Mesendoderm (in vitro differentiated cells): ENCODE results near the gene C11orf24.

Source experiments
- DNase-seq: peaks from one replicate; pipeline ENCODE4 v3.0.0; 2013
- H2AK5ac ChIP-seq: 2 replicates; pipeline ENCODE4 v1.6.1; 2013; ENCODE audit warnings: low read length, inconsistent platforms
- H2BK120ac ChIP-seq: 2 replicates; pipeline ENCODE4 v1.6.1; 2013; ENCODE audit warnings: low read depth, mild to moderate bottlenecking, low read length, moderate library complexity, mixed read lengths
- H2BK15ac ChIP-seq: replicated peaks from 2 replicates; pipeline ENCODE4 v1.6.1; 2013; ENCODE audit warnings: low read depth, mild to moderate bottlenecking, moderate library complexity
- H2BK5ac ChIP-seq: 2 replicates; pipeline ENCODE4 v1.6.1; 2013; ENCODE audit warnings: low read length, inconsistent platforms
- H3K18ac ChIP-seq: 2 replicates; pipeline ENCODE4 v1.6.1; 2013; ENCODE audit warnings: mild to moderate bottlenecking, low read length, mixed read lengths
- H3K23ac ChIP-seq: one replicate; pipeline ENCODE4 v1.6.1; 2013; ENCODE audit warnings: low read length
- H3K27ac ChIP-seq: 2 replicates; pipeline ENCODE4 v1.5.1; 2013; ENCODE audit warnings: low read depth, mild to moderate bottlenecking, inconsistent platforms, low read length, moderate library complexity
- H3K27me3 ChIP-seq: 2 replicates; pipeline ENCODE4 v1.6.1; 2013; ENCODE audit warnings: low read length, control low read depth, mild to moderate bottlenecking, inconsistent platforms; ENCODE audit not compliant: insufficient read depth, poor library complexity
- H3K36me3 ChIP-seq: 2 replicates; pipeline ENCODE4 v1.6.1; 2013; ENCODE audit warnings: low read length, inconsistent platforms; ENCODE audit not compliant: control insufficient read depth, insufficient read depth
- H3K4ac ChIP-seq: one replicate; pipeline ENCODE4 v1.6.1; 2013; ENCODE audit warnings: low read depth, mild to moderate bottlenecking, low read length, moderate library complexity
- H3K4me1 ChIP-seq: 2 replicates; pipeline ENCODE4 v1.6.1; 2013; ENCODE audit warnings: low read depth, low read length, inconsistent platforms; ENCODE audit not compliant: control insufficient read depth
- H3K4me2 ChIP-seq: 2 replicates; pipeline ENCODE4 v1.6.1; 2013; ENCODE audit warnings: low read length
- H3K4me3 ChIP-seq: 2 replicates; pipeline ENCODE4 v1.5.1; 2013; ENCODE audit warnings: mild to moderate bottlenecking, low read length
- H3K56ac ChIP-seq: one replicate; pipeline ENCODE4 v1.6.1; 2013; ENCODE audit warnings: low read length
- H3K79me1 ChIP-seq: 2 replicates; pipeline ENCODE4 v1.6.1; 2013; ENCODE audit warnings: low read length, inconsistent platforms
- H3K79me2 ChIP-seq: 2 replicates; pipeline ENCODE4 v1.6.1; 2013; ENCODE audit warnings: mild to moderate bottlenecking, low read length; ENCODE audit not compliant: control insufficient read depth, insufficient read depth
- H3K9ac ChIP-seq: 2 replicates; pipeline ENCODE4 v1.6.1; 2013; ENCODE audit warnings: low read length, inconsistent platforms
- H4K5ac ChIP-seq: one replicate; pipeline ENCODE4 v1.6.1; 2013; ENCODE audit warnings: low read length
- H4K8ac ChIP-seq: one replicate; pipeline ENCODE4 v1.6.1; 2013; ENCODE audit warnings: low read depth, mild to moderate bottlenecking, control low read depth, low read length, moderate library complexity
- WGBS: extraction: QIAGEN DNeasy Blood & Tissue Kit; methylation state at CpG from one replicate; pipeline ENCODE4 v1.1.7; 2013; ENCODE audit warnings: low lambda C conversion rate, missing lambda C conversion rate; ENCODE audit not compliant: insufficient coverage; ENCODE audit errors: extremely low coverage; 5-methylcytosine and 5-hydroxymethylcytosine counted together

C11orf24 gene

DNA sequence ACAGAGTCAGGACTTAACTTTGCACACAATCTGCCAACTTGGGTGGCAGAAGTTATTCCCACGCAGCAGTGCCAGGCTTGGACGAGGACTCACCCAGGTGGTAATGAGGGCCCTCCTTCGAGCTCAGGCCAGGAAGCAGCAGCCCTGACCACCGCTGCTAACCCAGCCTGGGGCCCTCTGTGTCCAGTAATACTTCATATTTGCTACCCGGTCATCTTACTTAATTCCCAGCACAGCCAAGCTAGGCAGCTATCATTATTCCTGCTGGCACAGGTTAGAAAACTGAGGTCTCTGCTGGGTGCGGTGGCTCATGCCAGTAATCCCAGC lies 25.2 kb upstream of the C11orf24 start:
- Histone ChIP-seq H3K56ac (no peak overlapping the region), H2BK5ac (no peak overlapping the region), H3K9ac (no peak overlapping the region), H3K23ac (no peak overlapping the region), H4K5ac (no peak overlapping the region), H3K27me3 (no peaks in the 10 kb centered on the region), H4K8ac (no peak overlapping the region), H3K36me3 (no peaks in the 10 kb centered on the region), H3K79me2 (no peaks in the 10 kb centered on the region), H2BK120ac (no peak overlapping the region), H3K4me3 (no peak overlapping the region), H3K4ac (no peak overlapping the region), H3K79me1 (no peaks in the 10 kb centered on the region), H3K27ac (no peak overlapping the region), H3K4me1 (no peaks in the 10 kb centered on the region), H3K18ac (no peak overlapping the region), H3K4me2 (no peak overlapping the region), H2AK5ac (no peak overlapping the region), H2BK15ac (no peak overlapping the region)
- WGBS, result no CpG with 5 or more reads among the region's 6 CpGs
- no peak for DNase-seq

DNA sequence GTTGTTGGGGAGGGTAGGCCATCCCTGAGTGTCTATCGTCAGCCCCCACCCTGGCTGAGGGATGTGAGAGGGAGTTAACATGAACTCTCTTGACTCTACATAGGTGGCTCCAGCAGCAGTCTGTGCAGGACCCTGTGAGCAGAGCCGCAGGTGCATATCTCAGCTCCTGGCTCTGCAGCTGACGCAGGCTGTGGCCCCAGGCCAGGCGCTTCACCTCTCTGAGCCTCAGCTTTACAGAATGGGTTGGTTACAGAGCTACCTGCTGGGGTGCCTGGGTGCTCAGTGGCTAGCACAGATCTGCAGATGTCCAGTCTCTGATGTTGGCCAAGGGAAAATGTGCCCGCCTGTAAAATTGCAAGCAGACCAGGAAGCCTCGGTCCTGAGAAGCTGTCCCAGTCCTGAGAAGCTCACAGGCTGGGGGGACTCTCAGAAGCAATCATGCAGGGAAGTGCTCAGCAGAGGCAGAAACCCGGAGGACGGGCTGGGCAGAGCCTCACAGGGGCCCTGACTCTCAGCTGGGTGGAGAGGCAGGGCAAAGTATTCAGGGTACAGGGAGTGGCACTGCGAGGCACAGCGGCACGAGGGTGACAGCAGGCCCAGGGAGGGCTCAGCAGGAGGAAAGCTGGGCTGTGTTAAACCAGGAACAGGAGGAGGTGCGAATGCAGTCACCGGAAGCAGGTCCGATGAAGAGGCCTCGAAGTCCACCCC lies 24.7 kb upstream of the C11orf24 start:
- no peak for DNase-seq
- H4K8ac ChIP-seq, result no peak overlapping the region

DNA sequence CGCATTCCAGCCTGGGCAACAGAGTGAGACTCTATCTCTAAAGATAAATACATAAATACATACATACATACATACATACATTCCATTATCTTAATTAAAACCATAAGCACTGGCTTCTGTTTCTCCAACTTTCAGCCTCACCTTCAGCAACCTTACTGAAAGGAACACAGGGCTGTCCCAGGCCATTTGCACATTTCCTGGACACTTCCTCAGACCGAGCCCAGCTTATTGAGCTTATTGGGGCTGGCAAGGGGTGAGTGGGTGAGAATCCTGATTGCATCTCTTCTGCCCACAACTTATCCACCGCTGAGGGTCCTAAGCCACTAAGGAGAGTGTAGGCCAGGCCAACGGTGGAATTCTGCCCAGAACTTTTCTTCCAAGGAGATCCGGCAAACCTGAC lies 24.2 kb upstream of the C11orf24 start:
- WGBS, result no CpG with 5 or more reads among the region's 5 CpGs
- no peaks in the 10 kb centered on the region for H3K79me1 ChIP-seq

More for the DNA sequence above, 24.7 kb upstream of the C11orf24 start:
- Histone ChIP-seq H3K4me3 (no peak overlapping the region), H2BK5ac (no peak overlapping the region), H4K5ac (no peak overlapping the region), H3K4me2 (no peak overlapping the region), H3K9ac (no peak overlapping the region), H3K4me1 (no peaks in the 10 kb centered on the region), H3K27ac (no peak overlapping the region), H3K27me3 (no peaks in the 10 kb centered on the region), H3K79me1 (no peaks in the 10 kb centered on the region), H3K18ac (no peak overlapping the region), H3K36me3 (no peaks in the 10 kb centered on the region), H3K4ac (no peak overlapping the region), H2BK15ac (no peak overlapping the region), H3K56ac (no peak overlapping the region), H3K23ac (no peak overlapping the region), H2BK120ac (no peak overlapping the region), H3K79me2 (no peaks in the 10 kb centered on the region), H2AK5ac (no peak overlapping the region)
- no CpG with 5 or more reads among the region's 15 CpGs for WGBS

DNA sequence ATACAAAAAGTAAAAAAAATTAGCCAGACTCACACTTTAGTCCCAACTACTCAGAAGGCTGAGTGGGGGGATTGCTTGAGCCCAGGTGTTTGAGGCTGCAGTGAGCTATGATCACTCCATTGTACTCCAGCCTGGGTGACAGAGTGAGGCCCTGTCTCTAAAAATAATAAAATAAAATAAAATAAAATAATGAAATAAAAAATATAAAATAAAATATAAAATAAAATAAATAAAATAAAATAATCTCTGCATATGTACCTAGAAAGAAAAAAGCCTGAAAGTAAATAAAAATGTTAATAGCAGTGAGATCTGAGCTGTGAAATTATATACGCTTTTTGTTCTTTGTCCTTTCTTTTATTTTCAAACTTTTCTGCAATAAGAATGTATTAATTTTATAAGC lies 23.5 kb upstream of the C11orf24 start:
- Histone ChIP-seq H4K8ac (no peak overlapping the region), H3K23ac (no peak overlapping the region), H3K9ac (no peak overlapping the region), H3K56ac (no peak overlapping the region), H3K18ac (no peak overlapping the region), H2BK120ac (no peak overlapping the region), H3K4ac (no peak overlapping the region), H3K79me2 (no peaks in the 10 kb centered on the region), H3K4me1 (no peaks in the 10 kb centered on the region), H3K27ac (no peak overlapping the region), H2AK5ac (no peak overlapping the region), H4K5ac (no peak overlapping the region), H3K27me3 (no peaks in the 10 kb centered on the region), H3K4me2 (no peak overlapping the region), H2BK5ac (no peak overlapping the region), H3K36me3 (no peaks in the 10 kb centered on the region), H2BK15ac (no peak overlapping the region), H3K4me3 (no peak overlapping the region), H3K79me1 (no peaks in the 10 kb centered on the region)
- WGBS, result no CpG with 5 or more reads among the region's 1 CpG
- no peak for DNase-seq

More for the DNA sequence above, 24.2 kb upstream of the C11orf24 start:
- H2BK120ac ChIP-seq, result no peak overlapping the region
- no peaks in the 10 kb centered on the region for H3K36me3 ChIP-seq
- H3K79me2 ChIP-seq, result no peaks in the 10 kb centered on the region
- H3K56ac ChIP-seq, result no peak overlapping the region
- no peak overlapping the region for H3K27ac ChIP-seq
- no peak overlapping the region for H4K8ac ChIP-seq
- H3K27me3 ChIP-seq, result no peaks in the 10 kb centered on the region
- no peak overlapping the region for H3K4me2 ChIP-seq
- H3K18ac ChIP-seq, result no peak overlapping the region
- H3K4ac ChIP-seq, result no peak overlapping the region
- H3K4me3 ChIP-seq, result no peak overlapping the region
- H3K9ac ChIP-seq, result no peak overlapping the region
- H2AK5ac ChIP-seq, result no peak overlapping the region
- no peak for DNase-seq
- H4K5ac ChIP-seq, result no peak overlapping the region
- no peak overlapping the region for H3K23ac ChIP-seq
- H2BK5ac ChIP-seq, result no peak overlapping the region
- H3K4me1 ChIP-seq, result no peaks in the 10 kb centered on the region
- no peak overlapping the region for H2BK15ac ChIP-seq

DNA sequence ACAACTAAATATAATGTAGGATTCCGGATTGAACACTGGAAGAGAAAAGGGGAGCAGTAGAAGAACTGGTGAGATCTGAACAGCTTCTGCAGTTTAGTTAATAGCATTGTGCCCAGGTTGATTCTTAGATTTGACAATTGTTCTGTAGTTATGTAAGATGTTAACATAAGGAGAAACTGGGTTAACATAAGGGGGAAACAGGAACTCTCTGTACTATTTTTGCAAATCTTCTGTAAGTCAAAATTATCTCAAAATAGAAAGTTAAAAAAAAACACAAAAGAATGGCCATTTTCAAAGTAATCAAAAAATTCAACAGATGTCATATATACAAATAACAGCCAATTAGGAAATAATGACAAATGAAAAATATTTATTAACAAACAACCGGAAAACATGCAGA lies 21.9 kb upstream of the C11orf24 start:
- Histone ChIP-seq H3K4me3 (no peak overlapping the region), H3K27ac (no peak overlapping the region)
- WGBS, result no CpG with 5 or more reads among the region's 2 CpGs

DNA sequence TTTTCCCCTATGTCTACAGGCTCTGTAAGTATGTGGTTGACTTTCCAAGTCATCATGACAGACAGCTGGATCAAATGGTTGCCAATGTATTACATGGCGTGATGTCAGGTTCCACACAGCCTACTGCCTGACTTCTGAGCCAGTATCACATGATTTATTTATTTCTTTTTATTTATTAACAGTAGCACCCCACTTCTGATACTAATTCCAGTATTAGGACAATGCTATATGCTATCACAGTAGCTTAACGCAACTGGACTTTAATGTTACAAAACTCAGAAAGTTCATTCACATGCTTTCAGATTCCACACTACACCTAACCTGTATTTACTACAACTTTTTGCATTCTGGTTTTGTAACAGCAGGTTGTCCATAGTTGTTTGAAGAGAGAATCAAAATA lies 17.7 kb upstream of the C11orf24 start:
- Histone ChIP-seq H3K18ac (no peak overlapping the region), H3K9ac (no peak overlapping the region), H3K4me1 (no peaks in the 10 kb centered on the region), H3K79me2 (no peaks in the 10 kb centered on the region), H3K4me3 (no peak overlapping the region), H4K8ac (no peak overlapping the region), H3K27me3 (no peaks in the 10 kb centered on the region), H3K27ac (no peak overlapping the region), H2BK15ac (no peak overlapping the region), H2BK5ac (no peak overlapping the region), H2AK5ac (no peak overlapping the region), H3K23ac (no peak overlapping the region), H4K5ac (no peak overlapping the region), H3K79me1 (no peaks in the 10 kb centered on the region), H2BK120ac (no peak overlapping the region), H3K56ac (no peak overlapping the region), H3K4ac (no peak overlapping the region), H3K4me2 (no peak overlapping the region), H3K36me3 (no peaks in the 10 kb centered on the region)
- DNase-seq, result no peak
- no CpG with 5 or more reads among the region's 2 CpGs for WGBS

More for the DNA sequence above, 21.9 kb upstream of the C11orf24 start:
- Histone ChIP-seq H2BK120ac (no peak overlapping the region), H3K4me1 (no peaks in the 10 kb centered on the region), H2BK5ac (no peak overlapping the region), H4K8ac (no peak overlapping the region), H4K5ac (no peak overlapping the region), H3K27me3 (no peaks in the 10 kb centered on the region), H3K79me1 (no peaks in the 10 kb centered on the region), H3K9ac (no peak overlapping the region), H2AK5ac (no peak overlapping the region), H2BK15ac (no peak overlapping the region), H3K18ac (no peak overlapping the region), H3K79me2 (no peaks in the 10 kb centered on the region), H3K23ac (no peak overlapping the region), H3K4me2 (no peak overlapping the region), H3K56ac (no peak overlapping the region), H3K4ac (no peak overlapping the region), H3K36me3 (no peaks in the 10 kb centered on the region)
- no peak for DNase-seq
